ENCODE measurements around the gene PRKCE.

The PRKCE gene

GRCh38 chr2:45919711-45920111 is 268.2 kb downstream of the PRKCE start:
- TF ChIP-seq CTCF (IDR thresholded peaks at IDR 0.05) = no peak
- no peak overlapping the region for H3K27ac ChIP-seq
- H3K4me3 ChIP-seq = no peak overlapping the region
- DNase-seq = no peak
- H3K36me3 ChIP-seq = no peaks in the 10 kb centered on the region
- H3K27me3 ChIP-seq = no peaks in the 10 kb centered on the region
- H3K9me3 ChIP-seq = no peaks in the 10 kb centered on the region
- H3K4me1 ChIP-seq = peaks cover 0 to 7% (median under 1%) of the 10 kb centered on the region in 4 donors
- intact Hi-C loops (cut with DNase I; ENCODE audit: low total_unique reads) = no loop called here

- no peak for TF ChIP-seq CTCF (IDR thresholded peaks at IDR 0.05)
- H3K4me1 ChIP-seq = peaks cover 0 to 25% (median 16%) of the 10 kb centered on the region in 4 donors
- intact Hi-C loops (cut with DNase I; ENCODE audit: low total_unique reads) = no loop called here
- H3K27me3 ChIP-seq = no peaks in the 10 kb centered on the region
- no peaks in the 10 kb centered on the region for H3K36me3 ChIP-seq
- no peak for DNase-seq
- no peak overlapping the region for H3K4me3 ChIP-seq
- H3K27ac ChIP-seq = no peak overlapping the region
- H3K9me3 ChIP-seq = no peaks in the 10 kb centered on the region
These were observed 270.4 kb downstream of the PRKCE start for GRCh38 chr2:45921921-45922320.

- no peaks in the 10 kb centered on the region for H3K9me3 ChIP-seq
- no peaks in the 10 kb centered on the region for H3K27me3 ChIP-seq
- H3K36me3 ChIP-seq = no peaks in the 10 kb centered on the region
- intact Hi-C loops (cut with DNase I; ENCODE audit: low total_unique reads) = no loop called here
- no peak for DNase-seq
- H3K4me1 ChIP-seq = peaks cover 0 to 25% (median 16%) of the 10 kb centered on the region in 4 donors
- H3K27ac ChIP-seq = no peak overlapping the region
- TF ChIP-seq CTCF (IDR thresholded peaks at IDR 0.05) = no peak
- no peak overlapping the region for H3K4me3 ChIP-seq
These were observed 271.1 kb downstream of the PRKCE start for GRCh38 chr2:45922577-45922988.

GRCh38 chr2:45923701-45924100 is 272.2 kb downstream of the PRKCE start:
- no peak for TF ChIP-seq CTCF (IDR thresholded peaks at IDR 0.05)
- H3K4me1 ChIP-seq = peaks cover 0 to 25% (median 17%) of the 10 kb centered on the region in 4 donors
- H3K27ac ChIP-seq = no peak overlapping the region
- no peaks in the 10 kb centered on the region for H3K36me3 ChIP-seq
- no peaks in the 10 kb centered on the region for H3K9me3 ChIP-seq
- intact Hi-C loops (cut with DNase I; ENCODE audit: low total_unique reads) = no loop called here
- no peak for DNase-seq
- no peaks in the 10 kb centered on the region for H3K27me3 ChIP-seq
- H3K4me3 ChIP-seq = no peak overlapping the region

GRCh38 chr2:45925026-45925425 is 273.6 kb downstream of the PRKCE start:
- Histone ChIP-seq H3K27ac (peak overlapping the region in 1 of 2 donors; percentile 64), H3K36me3 (no peaks in the 10 kb centered on the region)
- TF ChIP-seq CTCF (IDR thresholded peaks at IDR 0.05) = no peak

More at GRCh38 chr2:45925026-45925425, 273.6 kb downstream of the PRKCE start:
- Histone ChIP-seq H3K4me1 (peaks cover 0 to 25% (median 18%) of the 10 kb centered on the region in 4 donors), H3K27me3 (no peaks in the 10 kb centered on the region), H3K9me3 (no peaks in the 10 kb centered on the region), H3K4me3 (no peak overlapping the region)
- intact Hi-C loops (cut with DNase I; ENCODE audit: low total_unique reads) = no loop called here
- no peak for DNase-seq
